ENCODE measurements around the gene PGLYRP1. TPM values are rescaled to one million over a fixed set of nuclear protein-coding genes. Genes with fewer than 3 reads are reported as not detected.

The PGLYRP1 gene
- polyA plus RNA-seq, 3 donors, result 0.36 to 0.39 (median 0.37) TPM

GRCh38 chr19:46032597-46033025, 9.8 kb upstream of the PGLYRP1 start:
- Mint-ChIP-seq H3K36me3 (no peaks in the 10 kb centered on the region), H3K4me1 (peaks cover 1% of the 10 kb centered on the region), H3K9me3 (peaks cover 0 to 14% (median 4%) of the 10 kb centered on the region in 7 donors), H3K27ac (no peak overlapping the region), H3K4me3 (no peak overlapping the region), H3K27me3 (ENCODE audit: low read depth in 3 of 3) (peaks cover 21 to 59% (median 26%) of the 10 kb centered on the region in 3 donors)
- H3K4me2 ChIP-seq (replicated peaks; ENCODE audit: extremely low read depth, low read length, poor library complexity, severe bottlenecking), result no peak overlapping the region
- no peak overlapping the region for H3K9ac ChIP-seq (ENCODE audit: insufficient read depth, low read length, poor library complexity, severe bottlenecking)
- H3K9me3 ChIP-seq (replicated peaks in 1 of 2; ENCODE audit: control insufficient read depth in 1 of 2, insufficient read depth in 1 of 2, low read length in 2 of 2), result peaks cover 0 to 12% of the 10 kb centered on the region in 2 donors
- H3K27me3 ChIP-seq (ENCODE audit: control insufficient read depth in 2 of 2, insufficient read depth in 2 of 2, low read length in 2 of 2), result peaks cover 0 to 5% of the 10 kb centered on the region in 2 donors
- H3K4me3 ChIP-seq (replicated peaks in 1 of 3; ENCODE audit: low read depth in 2 of 3, low read length in 3 of 3), result no peak overlapping the region
- no peak for DNase-seq
- H2AFZ ChIP-seq (ENCODE audit: insufficient read depth, low read depth, low read length, poor library complexity, severe bottlenecking), result no peak overlapping the region
- intact Hi-C loops (cut with micrococcal nuclease), result no loop called here
- no peaks in the 10 kb centered on the region for H3K4me1 ChIP-seq (ENCODE audit: control insufficient read depth in 1 of 2, insufficient read depth in 2 of 2, low read length in 2 of 2)
- no peak overlapping the region for H3K27ac ChIP-seq (ENCODE audit: low read depth in 1 of 2, low read length in 2 of 2)
- no peaks in the 10 kb centered on the region for H3K79me2 ChIP-seq (ENCODE audit: insufficient read depth, low read length)
- no peaks in the 10 kb centered on the region for H3K36me3 ChIP-seq (replicated peaks in 1 of 2; ENCODE audit: control insufficient read depth in 1 of 2, insufficient read depth in 2 of 2, low read length in 2 of 2)
- 100% methylated on average over 1 of the region's 3 CpGs for WGBS (ENCODE audit: insufficient coverage)
- no peaks in the 10 kb centered on the region for H4K20me1 ChIP-seq (ENCODE audit: insufficient read depth, low read length)
- no peak for TF ChIP-seq CTCF (IDR thresholded peaks at IDR 0.05)

DNA sequence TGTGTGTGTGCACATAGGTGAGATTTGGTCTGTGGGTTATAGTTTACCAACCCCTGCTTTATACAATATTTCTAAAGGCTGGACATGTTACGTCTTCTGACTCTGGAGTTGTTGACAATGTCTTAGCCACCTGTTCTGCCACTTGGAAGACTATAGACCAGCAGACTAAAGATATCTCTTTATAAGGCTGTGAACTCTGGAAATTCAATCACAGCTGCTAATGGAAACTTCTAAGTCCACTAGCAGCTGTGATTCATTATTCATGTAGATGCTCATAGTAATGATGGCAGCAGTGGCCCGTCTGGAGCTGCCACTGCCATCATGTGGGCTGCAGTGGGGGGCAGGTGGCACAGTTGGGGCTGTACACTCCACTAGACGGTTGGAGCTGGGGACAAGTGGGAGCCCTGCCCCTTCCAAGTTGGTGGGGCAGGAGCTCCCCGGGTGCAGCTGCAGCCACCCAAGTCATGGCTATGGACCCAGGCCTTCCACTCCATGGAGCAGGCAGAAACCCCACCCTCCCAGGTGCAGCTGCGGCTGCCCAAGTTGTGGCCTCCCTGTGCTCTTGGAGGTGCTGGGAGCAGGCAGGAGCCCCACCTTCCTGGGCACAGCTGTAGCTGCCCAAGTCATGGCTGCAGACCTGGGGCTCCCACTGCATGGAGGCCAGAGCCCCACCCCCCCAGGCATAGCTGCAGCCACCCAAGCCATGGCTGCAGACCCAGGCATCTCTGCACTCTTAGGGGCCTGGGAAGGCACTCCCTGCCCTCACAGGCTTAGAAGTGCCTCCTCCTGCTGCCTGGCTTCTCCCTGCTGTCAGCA, 9.1 kb upstream of the PGLYRP1 start:
- H3K4me1 Mint-ChIP-seq, result peaks cover 2% of the 10 kb centered on the region
- no peaks in the 10 kb centered on the region for H3K36me3 ChIP-seq (replicated peaks in 1 of 2; ENCODE audit: control insufficient read depth in 1 of 2, insufficient read depth in 2 of 2, low read length in 2 of 2)
- no peaks in the 10 kb centered on the region for H3K36me3 Mint-ChIP-seq
- DNase-seq, result no peak
- peaks cover 0 to 5% of the 10 kb centered on the region in 2 donors for H3K27me3 ChIP-seq (ENCODE audit: control insufficient read depth in 2 of 2, insufficient read depth in 2 of 2, low read length in 2 of 2)
- H2AFZ ChIP-seq (ENCODE audit: insufficient read depth, low read depth, low read length, poor library complexity, severe bottlenecking), result no peak overlapping the region
- H3K27ac Mint-ChIP-seq, result no peak overlapping the region
- WGBS (ENCODE audit: insufficient coverage), result 88% methylated on average over 4 of the region's 5 CpGs
- TF ChIP-seq CTCF (IDR thresholded peaks at IDR 0.05), result no peak
- H3K9me3 ChIP-seq (replicated peaks in 1 of 2; ENCODE audit: control insufficient read depth in 1 of 2, insufficient read depth in 1 of 2, low read length in 2 of 2), result peaks cover 0 to 12% of the 10 kb centered on the region in 2 donors
- H3K9ac ChIP-seq (ENCODE audit: insufficient read depth, low read length, poor library complexity, severe bottlenecking), result no peak overlapping the region
- peaks cover 18 to 53% (median 25%) of the 10 kb centered on the region in 3 donors for H3K27me3 Mint-ChIP-seq (ENCODE audit: low read depth in 3 of 3)
- H4K20me1 ChIP-seq (ENCODE audit: insufficient read depth, low read length), result no peaks in the 10 kb centered on the region
- H3K9me3 Mint-ChIP-seq, result peaks cover 0 to 14% (median 4%) of the 10 kb centered on the region in 7 donors
- no peak overlapping the region for H3K4me3 Mint-ChIP-seq
- H3K79me2 ChIP-seq (ENCODE audit: insufficient read depth, low read length), result no peaks in the 10 kb centered on the region
- H3K27ac ChIP-seq (ENCODE audit: low read depth in 1 of 2, low read length in 2 of 2), result no peak overlapping the region
- no peaks in the 10 kb centered on the region for H3K4me1 ChIP-seq (ENCODE audit: control insufficient read depth in 1 of 2, insufficient read depth in 2 of 2, low read length in 2 of 2)
- no peak overlapping the region for H3K4me2 ChIP-seq (replicated peaks; ENCODE audit: extremely low read depth, low read length, poor library complexity, severe bottlenecking)
- intact Hi-C loops (cut with micrococcal nuclease), result loop anchor here in 1 of 2 donors (2.0 kb wide), 1 partner anchor 157 kb away; no protein-coding TSS in a partner anchor
- no peak overlapping the region for H3K4me3 ChIP-seq (replicated peaks in 1 of 3; ENCODE audit: low read depth in 2 of 3, low read length in 3 of 3)

Data from CD14-positive monocyte (primary cell).